Epithelial cell of esophagus (primary cell): ENCODE results near the gene GH2.
"Not testable (repeated sequence)": the region's sequence is repeated elsewhere in the genome, so short reads cannot be mapped to it uniquely, and the experiment has no call there.

Source experiments
- DNase-seq: peaks from one replicate; pipeline ENCODE4 v3.0.0; 2010; ENCODE audit warnings: low read depth
- H3K4me3 ChIP-seq: 2 replicates; pipeline ENCODE4 v1.5.1; 2011; ENCODE audit warnings: mild to moderate bottlenecking, low read length, control low read depth
- TF ChIP-seq, protein P1 (sequence below): IDR thresholded peaks from 2 replicates; pipeline ENCODE4 v1.5.1; 2011; ENCODE audit warnings: low read depth, mild to moderate bottlenecking, low read length, control low read depth, inconsistent platforms; ENCODE audit not compliant: insufficient read depth; ENCODE audit errors: missing control alignments

The GH2 gene

DNA sequence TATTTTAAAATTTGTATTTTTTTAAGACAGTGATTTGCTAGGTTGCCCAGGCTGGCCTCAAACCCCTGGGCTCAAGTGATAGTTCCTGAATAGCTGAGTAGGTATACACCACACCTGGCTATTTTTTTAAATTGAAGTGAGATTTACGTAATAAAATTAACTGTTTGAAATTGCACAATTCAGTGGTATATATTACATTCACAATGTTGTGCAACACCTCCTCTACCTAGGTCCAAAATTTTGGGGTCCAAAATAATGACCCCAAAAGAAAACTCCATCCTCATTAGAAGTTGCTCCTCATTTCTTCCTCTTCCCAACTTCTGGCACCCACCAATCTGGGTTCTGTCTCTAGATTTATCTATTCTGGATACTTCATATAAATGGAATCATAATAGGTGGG lies 36.2 kb downstream of the GH2 start:
- no peak overlapping the region for H3K4me3 ChIP-seq

DNA sequence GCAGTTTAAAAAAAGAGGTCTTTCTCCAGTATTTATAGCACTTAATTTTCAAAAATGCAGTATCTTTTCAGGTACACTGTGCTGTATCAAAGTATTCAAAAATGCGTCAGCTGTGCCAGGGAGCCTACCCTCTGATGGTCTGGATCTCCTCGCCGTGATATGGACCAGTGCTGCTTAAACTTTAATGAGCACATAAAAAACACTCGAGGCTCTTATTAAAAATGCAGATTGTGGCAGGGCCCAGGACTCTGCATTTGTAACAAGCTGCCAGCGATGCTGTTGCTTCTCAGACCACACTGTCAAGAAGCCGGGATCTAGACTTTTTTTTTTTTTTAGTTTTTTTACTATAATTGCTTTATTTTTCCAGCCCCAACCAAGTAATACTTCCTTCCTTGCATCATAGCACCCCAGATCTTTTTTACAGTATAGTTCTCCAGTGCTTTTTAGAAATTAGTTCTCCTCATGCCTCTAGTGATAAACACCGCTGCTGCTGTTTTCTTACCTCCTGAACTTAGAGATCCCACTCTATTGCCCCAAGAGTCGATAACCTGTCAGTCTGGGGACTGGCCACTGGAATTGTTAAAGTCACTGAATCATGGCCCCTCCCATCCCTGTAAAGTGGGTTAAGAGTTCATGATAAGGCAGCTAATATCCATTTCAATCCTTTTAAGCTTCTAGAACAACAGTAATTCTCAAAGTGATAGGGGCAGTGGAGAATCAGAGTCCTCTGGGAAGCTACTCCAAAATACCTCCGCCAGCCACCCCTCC lies 37.6 kb downstream of the GH2 start:
- no peak overlapping the region for H3K4me3 ChIP-seq
- DNase-seq: no peak
- TF ChIP-seq, protein P1, sequence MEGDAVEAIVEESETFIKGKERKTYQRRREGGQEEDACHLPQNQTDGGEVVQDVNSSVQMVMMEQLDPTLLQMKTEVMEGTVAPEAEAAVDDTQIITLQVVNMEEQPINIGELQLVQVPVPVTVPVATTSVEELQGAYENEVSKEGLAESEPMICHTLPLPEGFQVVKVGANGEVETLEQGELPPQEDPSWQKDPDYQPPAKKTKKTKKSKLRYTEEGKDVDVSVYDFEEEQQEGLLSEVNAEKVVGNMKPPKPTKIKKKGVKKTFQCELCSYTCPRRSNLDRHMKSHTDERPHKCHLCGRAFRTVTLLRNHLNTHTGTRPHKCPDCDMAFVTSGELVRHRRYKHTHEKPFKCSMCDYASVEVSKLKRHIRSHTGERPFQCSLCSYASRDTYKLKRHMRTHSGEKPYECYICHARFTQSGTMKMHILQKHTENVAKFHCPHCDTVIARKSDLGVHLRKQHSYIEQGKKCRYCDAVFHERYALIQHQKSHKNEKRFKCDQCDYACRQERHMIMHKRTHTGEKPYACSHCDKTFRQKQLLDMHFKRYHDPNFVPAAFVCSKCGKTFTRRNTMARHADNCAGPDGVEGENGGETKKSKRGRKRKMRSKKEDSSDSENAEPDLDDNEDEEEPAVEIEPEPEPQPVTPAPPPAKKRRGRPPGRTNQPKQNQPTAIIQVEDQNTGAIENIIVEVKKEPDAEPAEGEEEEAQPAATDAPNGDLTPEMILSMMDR: no peak

More for the DNA sequence above, 36.2 kb downstream of the GH2 start:
- no peak for DNase-seq
- TF ChIP-seq, protein P1: no peak

DNA sequence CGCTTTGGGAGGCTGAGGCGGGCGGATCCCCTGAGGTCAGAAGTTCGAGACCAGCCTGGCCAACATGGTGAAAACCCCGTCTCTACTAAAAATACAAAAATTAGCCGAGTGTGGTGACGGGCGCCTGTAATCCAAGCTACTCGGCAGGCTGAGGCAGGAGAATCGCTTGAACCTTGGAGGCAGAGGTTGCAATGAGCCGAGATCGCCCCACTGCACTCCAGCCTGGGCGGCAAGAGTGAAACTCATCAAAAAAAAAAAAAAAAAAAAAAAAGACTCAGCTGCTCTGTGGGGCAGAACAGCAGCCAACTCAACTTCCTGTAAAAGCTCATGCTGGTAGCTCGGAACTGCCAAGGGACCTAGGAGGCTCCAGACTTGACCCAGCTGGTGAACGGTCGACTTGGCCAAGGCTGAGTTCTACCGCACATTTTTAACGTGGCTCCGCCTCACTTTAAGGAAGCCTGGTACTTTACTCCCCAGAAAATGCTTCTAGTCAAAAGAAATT lies 38.3 kb downstream of the GH2 start:
- DNase-seq: not testable (repeated sequence)
- peak overlapping the region; percentile 49 for H3K4me3 ChIP-seq

DNA sequence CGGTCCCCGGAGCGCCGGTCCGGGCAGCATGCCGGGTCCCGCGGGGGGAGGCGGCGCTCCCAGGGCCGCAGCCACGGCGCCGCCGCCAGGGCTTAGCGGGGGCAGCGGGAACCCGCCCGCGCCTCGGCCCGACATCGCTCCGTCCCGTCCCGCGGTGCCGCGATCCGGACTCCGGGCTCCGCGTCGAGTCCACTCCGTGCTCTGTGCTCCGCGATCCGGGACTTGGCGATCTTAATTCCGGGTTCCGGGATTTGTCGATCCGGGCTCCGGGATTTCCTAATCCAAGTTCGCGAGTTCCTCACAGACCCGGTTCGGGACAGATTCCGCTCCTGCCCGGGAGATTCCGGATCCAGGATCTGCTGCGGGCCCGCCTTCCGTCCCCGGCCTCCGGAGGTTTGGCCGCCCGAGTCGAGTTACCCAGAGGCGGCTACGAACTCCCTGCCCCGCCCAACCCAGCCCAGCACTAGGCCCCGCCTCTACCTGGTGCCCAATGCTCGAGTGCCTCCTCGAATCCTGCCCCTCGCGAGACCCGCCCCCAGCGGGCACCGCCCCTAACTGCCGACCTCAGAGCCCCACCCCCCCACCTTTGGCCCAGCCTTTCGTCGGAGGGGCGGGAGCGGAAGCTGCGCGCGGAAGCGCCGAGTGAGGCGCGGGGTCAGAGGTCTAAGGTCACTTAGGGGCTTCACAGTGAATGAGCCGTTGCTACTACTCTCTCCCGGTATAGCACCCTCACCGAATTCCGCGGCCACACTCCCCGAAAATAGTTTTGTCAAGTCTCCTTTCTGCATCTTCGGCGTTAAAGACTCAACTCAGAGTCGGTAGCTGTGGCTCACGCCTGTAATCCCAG lies 39.0 kb downstream of the GH2 start, which contains the start of gene SMARCD2:
Gene SMARCD2 (minus strand): TSS at position 146 of the 847 bp plus-strand sequence. CDS start 11 bp downstream, at position 135.
- DNase-seq: peak; percentile 99
- peak within 1 kb of the TSS; percentile 79 for H3K4me3 ChIP-seq
- TF ChIP-seq, protein P1: no peak

DNA sequence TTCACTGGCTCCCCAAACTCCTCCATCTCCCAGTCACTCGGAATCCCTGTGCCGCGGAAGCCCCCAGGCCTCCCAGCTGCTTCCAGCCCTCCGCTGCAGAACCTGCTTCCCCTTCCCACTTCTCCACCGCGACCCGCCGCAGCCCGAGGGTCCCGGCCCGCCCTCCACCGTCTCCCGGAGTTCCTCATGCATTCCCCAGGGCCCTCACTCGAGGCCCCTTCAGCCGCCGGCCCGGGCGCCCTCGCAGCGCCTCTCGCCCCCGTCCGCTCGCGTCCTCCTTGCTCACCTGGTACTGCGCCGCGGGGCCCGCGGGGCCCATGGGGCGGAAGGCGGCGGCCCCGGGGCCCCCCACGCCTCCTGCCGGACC lies 39.6 kb downstream of the GH2 start:
- TF ChIP-seq, protein P1: no peak
- peak overlapping the region; percentile 79 for H3K4me3 ChIP-seq
- DNase-seq: no peak

DNA sequence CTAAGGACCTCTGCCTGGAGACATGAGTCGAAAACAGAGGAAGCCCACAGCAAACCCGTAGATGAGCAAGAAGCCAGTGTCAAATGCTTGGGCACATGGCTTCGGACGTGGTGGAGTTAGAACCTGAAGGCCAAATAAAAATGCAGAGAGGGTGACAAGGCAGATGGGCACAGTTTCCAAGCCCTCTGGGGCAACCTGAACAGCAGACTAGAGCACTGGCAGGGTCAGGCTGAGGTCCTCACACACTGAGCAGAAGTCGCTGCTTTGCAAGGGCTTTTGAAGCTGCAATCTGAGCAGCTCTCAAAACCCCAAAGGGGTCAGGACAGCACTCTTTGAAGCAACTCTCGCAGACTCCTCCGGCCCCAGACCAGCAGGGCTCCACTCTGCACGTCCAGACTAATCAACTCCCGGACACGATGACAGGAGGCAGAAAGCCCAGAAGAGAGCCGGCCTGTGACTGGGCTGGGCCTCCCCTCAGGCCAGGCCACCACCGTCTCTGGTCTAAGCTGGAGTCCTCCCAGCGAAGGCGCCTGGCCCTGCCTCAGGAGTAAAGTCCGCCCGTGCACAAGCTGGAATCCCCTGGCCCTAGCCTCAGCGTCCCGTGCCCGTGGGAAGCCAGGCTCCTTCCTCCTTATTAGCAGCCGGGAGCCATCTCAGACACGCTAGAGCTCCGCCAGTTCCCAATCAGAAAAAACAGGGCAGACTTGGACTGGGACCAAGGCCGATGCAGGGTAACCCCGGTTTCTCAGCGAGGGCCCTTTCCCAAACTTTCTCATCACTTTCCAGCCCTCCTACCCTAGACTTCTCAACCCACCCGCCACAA lies 40.2 kb downstream of the GH2 start:
- H3K4me3 ChIP-seq: peak overlapping the region; percentile 79
- TF ChIP-seq, protein P1: no peak
- DNase-seq: peak; percentile 35
